ENCODE data around the gene FAM89B.

The FAM89B gene

GRCh38 chr11:65540290-65541092, 31.8 kb upstream of the FAM89B start:
- DNase-seq (ENCODE audit: low read depth), result peak; percentile 43
- TF ChIP-seq CTCF (IDR thresholded peaks at IDR 0.05; ENCODE audit: control insufficient read depth, insufficient read depth, low read depth, low read length, missing control alignments), result peak; percentile 88
- H3K4me3 ChIP-seq (ENCODE audit: control insufficient read depth, low read depth, low read length), result peak overlapping the region; percentile 50

DNA sequence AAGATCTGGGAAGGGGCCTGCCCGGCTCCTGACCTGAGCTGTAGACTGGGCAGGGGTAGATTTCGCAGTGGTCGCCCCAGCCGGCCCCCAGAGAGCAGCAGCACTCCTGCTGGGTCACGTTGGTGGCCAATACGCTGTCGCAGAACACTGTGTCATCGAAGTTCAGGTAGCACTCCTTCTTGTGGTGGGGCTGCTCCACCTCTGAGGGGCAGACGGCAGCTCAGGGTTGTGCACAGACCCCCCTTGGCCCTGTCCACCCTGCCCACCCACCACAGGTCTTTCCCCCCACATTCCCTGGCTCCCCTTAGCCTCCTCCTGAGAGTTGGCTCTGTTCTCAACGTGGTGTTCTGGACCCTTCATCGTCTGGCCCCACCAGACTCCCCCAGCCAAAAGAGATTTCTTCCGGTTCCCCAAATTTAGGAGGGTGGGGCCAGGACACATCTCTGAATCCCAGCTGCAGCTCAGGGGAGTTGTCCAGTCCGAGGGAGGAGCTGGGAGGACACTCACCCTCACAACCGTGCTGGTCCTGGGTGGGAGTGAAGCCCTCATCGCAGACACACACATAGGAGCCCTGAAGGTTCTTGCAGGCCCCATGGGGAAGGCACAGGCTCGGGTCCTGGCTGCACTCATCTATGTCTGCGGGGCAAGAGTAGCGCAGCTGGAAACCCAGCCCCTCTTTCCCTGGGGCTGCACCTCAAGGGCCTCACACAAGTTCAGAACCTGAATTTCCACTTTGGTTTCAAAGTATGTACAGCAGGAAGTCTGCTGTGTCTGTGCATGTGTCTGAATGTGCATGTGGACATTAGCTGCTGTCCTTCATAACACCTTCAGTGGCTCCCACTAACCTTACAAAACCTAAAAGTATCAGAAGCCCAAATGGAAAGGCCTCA, 31.0 kb upstream of the FAM89B start:
- no peak for TF ChIP-seq CTCF (IDR thresholded peaks at IDR 0.05; ENCODE audit: control insufficient read depth, insufficient read depth, low read depth, low read length, missing control alignments)
- no peak for DNase-seq (ENCODE audit: low read depth)
- H3K4me3 ChIP-seq (ENCODE audit: control insufficient read depth, low read depth, low read length), result peak overlapping the region; percentile 39

DNA sequence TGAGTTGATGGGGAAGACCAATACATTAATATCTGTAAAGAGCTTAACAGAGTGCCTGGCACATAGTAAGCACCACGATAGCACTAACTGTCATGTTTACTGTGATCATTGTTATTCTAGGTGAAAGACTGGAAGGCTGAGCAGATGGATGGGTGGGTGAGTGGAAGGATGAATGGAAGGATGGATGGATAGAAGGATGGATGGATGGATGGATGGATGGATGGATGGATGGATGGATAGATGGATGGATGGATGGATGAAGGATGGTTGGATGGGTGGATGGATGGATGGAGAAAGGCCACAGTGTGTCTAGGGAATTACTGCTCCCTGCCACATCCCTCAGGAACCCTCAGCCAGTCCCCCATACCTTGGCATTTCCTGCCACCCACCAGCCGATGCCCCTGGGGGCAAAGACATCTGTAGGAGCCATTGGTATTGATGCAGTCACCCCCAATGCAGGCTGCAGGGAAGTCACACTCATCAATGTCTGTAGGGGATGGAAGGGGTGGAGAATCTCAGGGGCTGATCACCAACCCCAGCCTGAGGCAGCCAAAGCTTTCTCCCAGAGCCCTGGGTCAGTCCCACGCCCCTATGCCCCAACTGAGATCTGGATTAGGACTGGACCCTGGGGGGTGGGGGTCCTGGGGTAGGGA, 29.5 kb upstream of the FAM89B start:
- H3K4me3 ChIP-seq (ENCODE audit: control insufficient read depth, low read depth, low read length), result no peak overlapping the region
- no peak for DNase-seq (ENCODE audit: low read depth)
- no peak for TF ChIP-seq CTCF (IDR thresholded peaks at IDR 0.05; ENCODE audit: control insufficient read depth, insufficient read depth, low read depth, low read length, missing control alignments)

GRCh38 chr11:65545853-65546216, 26.5 kb upstream of the FAM89B start:
- DNase-seq (ENCODE audit: low read depth), result no peak
- TF ChIP-seq CTCF (IDR thresholded peaks at IDR 0.05; ENCODE audit: control insufficient read depth, insufficient read depth, low read depth, low read length, missing control alignments), result no peak
- no peak overlapping the region for H3K4me3 ChIP-seq (ENCODE audit: control insufficient read depth, low read depth, low read length)

DNA sequence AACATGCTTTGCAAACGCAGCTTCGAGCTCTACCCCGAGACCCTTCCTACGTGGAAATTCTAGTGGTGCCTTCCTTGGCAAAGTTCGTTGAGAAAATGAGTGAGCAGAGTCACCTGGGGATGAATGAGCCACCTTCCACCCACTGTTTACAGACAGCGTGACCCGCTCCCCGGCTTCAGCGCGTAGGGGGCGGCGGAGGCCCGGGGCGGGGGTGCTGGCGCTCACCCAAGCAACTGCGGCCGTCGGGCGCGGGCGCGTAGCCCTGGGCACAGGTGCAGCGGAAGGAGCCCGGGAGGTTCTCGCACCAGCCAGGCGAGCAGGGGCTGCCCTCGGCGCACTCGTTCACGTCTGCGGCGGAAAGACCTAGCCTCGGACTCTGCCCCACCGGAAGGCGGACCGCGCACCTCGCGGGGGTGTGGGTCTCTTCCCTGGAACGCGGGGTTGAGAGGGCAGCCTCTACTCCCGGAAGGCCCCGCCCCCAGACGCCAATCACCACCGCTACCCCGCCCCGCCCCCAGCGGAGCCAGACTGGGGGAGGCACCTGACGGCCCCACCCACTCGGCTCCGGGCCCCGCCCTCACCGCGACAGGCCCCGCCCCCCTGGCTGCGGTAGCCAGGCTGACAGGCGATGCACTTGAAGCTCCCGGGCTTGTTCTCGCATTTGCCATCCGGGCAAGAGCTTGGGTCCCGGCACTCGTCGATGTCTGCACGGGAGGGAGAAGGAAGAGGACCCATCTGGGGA, 25.9 kb upstream of the FAM89B start:
- H3K4me3 ChIP-seq (ENCODE audit: control insufficient read depth, low read depth, low read length), result no peak overlapping the region

More for the DNA sequence above, 25.9 kb upstream of the FAM89B start:
- DNase-seq (ENCODE audit: low read depth), result no peak
- TF ChIP-seq CTCF (IDR thresholded peaks at IDR 0.05; ENCODE audit: control insufficient read depth, insufficient read depth, low read depth, low read length, missing control alignments), result no peak
